Activated naive CD8-positive, alpha-beta T cell treated with anti-CD3 and anti-CD28 coated beads, Interleukin-2, amount 10 ng/mL, durations not matched to agents 7 days and 5 days (primary cell): ENCODE data around the gene CLASRP. TPM values are rescaled to one million over a fixed set of nuclear protein-coding genes. Genes with fewer than 3 reads are reported as not detected.
A peak's percentile ranks its signal among the peaks of the same experiment; 100 is the strongest.

Source experiments
- ATAC-seq: fragments of 150-1000 bp; cut with Tn5 transposase; one replicate; pipeline ENCODE4 v1.10.0; 2021; ENCODE audit warnings: low read depth, moderate library complexity
- POLR2A ChIA-PET: fragments of 350-600 bp; sonication (Branson Sonifier 250); formaldehyde crosslinking; loops from one replicate; lab custom pipeline; 2021; ENCODE audit warnings: antibody characterized with exemption; lab: Charles Lee
- DNase-seq: peaks from one replicate; pipeline ENCODE4 v3.0.0; 2021
- H3K27ac Mint-ChIP-seq: one replicate; pipeline ENCODE4 v1.8.0; 2022; ENCODE audit warnings: mild to moderate bottlenecking, mixed read lengths
- H3K27me3 Mint-ChIP-seq: one replicate; pipeline ENCODE4 v1.8.0; 2022; ENCODE audit warnings: mild to moderate bottlenecking, moderate library complexity, mixed read lengths
- H3K36me3 Mint-ChIP-seq: one replicate; pipeline ENCODE4 v1.8.0; 2021; ENCODE audit warnings: mild to moderate bottlenecking, mixed read lengths
- H3K4me1 Mint-ChIP-seq: one replicate; pipeline ENCODE4 v1.8.0; 2021; ENCODE audit warnings: mixed read lengths
- H3K4me3 Mint-ChIP-seq: one replicate; pipeline ENCODE4 v1.8.0; 2022; ENCODE audit warnings: mild to moderate bottlenecking, moderate library complexity, mixed read lengths
- H3K9me3 Mint-ChIP-seq: one replicate; pipeline ENCODE4 v1.8.0; 2021; ENCODE audit warnings: mixed read lengths
- total RNA-seq, 2 experiments: library from RNA; stranded (reverse); gene quantifications; one replicate each; pipeline ENCODE4 v1.2.3, GENCODE V29; 2021

Gene CLASRP
- total RNA-seq, 2 experiments from 2014 or later, result 128 to 129 TPM

- DNase-seq (no peak), ATAC-seq (no peak)
- no peak overlapping the region for H3K4me3 Mint-ChIP-seq
- no peaks in the 10 kb centered on the region for H3K9me3 Mint-ChIP-seq
- no peak overlapping the region for H3K27ac Mint-ChIP-seq
- H3K27me3 Mint-ChIP-seq, result no peaks in the 10 kb centered on the region
- peaks cover 25% of the 10 kb centered on the region for H3K36me3 Mint-ChIP-seq
- peaks cover 2% of the 10 kb centered on the region for H3K4me1 Mint-ChIP-seq
- POLR2A ChIA-PET, result interaction anchor here (0.8 kb wide), 1 partner anchor 19 kb away, joined by 3 read pairs; the partner anchor contains the start of gene CLASRP
Observed at GRCh38 chr19:45057444-45057843, 18.6 kb downstream of the CLASRP start.

DNA sequence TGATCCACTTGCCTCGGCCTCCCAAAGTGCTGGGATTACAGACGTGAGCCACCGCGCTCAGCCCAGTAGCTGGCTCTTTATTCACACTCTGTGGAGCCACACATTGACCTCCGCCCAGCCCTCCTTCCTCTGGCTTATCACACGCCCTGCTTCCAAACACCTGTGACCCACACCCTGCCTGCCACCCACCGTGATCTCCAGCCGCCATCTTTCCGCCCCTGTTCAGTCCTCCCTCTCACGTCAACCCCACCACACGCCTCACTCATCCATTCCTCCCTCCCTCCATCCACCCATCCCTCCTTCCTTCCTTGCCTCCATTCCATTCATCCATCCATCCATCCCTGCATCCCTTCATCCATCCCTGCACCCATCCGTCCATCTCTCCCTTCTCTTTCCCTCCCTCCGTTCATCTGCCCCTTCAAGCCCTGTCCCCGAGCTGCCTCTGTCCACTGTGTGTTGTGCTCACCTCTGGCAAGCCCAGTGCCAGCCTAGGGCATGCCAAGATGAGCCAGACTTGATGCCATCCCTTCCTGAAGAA, 19.8 kb downstream of the CLASRP start:
- Mint-ChIP-seq H3K27ac (no peak overlapping the region), H3K9me3 (no peaks in the 10 kb centered on the region), H3K36me3 (peaks cover 28% of the 10 kb centered on the region), H3K27me3 (no peaks in the 10 kb centered on the region), H3K4me1 (peaks cover 2% of the 10 kb centered on the region), H3K4me3 (no peak overlapping the region)
- POLR2A ChIA-PET, result interaction anchor here (1.0 kb wide), 1 partner anchor 92 kb away, joined by 3 read pairs; no protein-coding TSS in a partner anchor
- no peak for DNase-seq
- ATAC-seq, result no peak

DNA sequence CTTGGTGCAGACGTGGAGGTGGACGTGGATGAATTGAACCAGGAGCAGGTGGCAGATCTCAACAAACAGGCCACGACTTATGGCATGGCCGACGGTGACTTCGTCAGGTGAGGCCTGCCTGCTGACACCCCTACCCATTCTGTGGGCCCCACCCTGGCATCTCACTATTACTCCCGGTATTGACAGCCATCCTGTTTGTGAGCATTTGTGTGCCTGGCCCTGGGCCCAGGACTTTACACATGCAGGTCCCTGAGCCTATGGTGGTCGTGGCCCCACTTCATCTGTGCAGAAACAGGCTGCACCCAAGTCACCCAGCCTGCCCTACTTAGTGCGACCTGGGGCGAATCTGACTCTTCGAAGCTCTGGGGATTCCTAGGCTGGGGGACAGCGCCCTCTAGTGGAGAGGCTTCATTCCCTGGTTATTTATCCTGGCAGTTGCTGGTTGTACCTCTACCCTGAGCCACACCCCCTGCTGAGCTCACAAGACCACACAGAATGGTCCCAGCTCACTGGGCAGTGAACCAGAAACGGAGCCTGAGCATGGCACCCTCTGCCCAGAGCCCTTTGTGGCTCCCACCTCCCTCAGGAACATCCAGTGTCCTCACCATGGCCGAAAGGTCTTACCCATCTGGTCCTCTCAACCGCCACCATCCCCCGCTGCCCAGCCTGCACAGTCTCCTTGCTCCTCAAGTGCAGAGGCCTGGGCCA, 20.6 kb downstream of the CLASRP start:
- H3K27ac Mint-ChIP-seq, result no peak overlapping the region
- no peak overlapping the region for H3K4me3 Mint-ChIP-seq
- POLR2A ChIA-PET, result interaction anchor here (0.5 to 1.0 kb wide), 5 partner anchors 12 to 92 kb away, joined by 3 to 5 read pairs (median 3); partner anchors contain the start of gene CLASRP
- no peaks in the 10 kb centered on the region for H3K9me3 Mint-ChIP-seq
- ATAC-seq (peak; percentile 71), DNase-seq (peak; percentile 81)
- peaks cover 2% of the 10 kb centered on the region for H3K4me1 Mint-ChIP-seq
- H3K36me3 Mint-ChIP-seq, result peaks cover 26% of the 10 kb centered on the region
- no peaks in the 10 kb centered on the region for H3K27me3 Mint-ChIP-seq

GRCh38 chr19:45061965-45062364, 23.1 kb downstream of the CLASRP start:
- Mint-ChIP-seq H3K27me3 (no peaks in the 10 kb centered on the region), H3K9me3 (no peaks in the 10 kb centered on the region), H3K36me3 (peaks cover 17% of the 10 kb centered on the region), H3K4me1 (peaks cover 2% of the 10 kb centered on the region), H3K27ac (no peak overlapping the region), H3K4me3 (no peak overlapping the region)
- POLR2A ChIA-PET, result interaction anchor here (1.2 kb wide), 1 partner anchor 23 kb away, joined by 3 read pairs; the partner anchor contains the start of gene CLASRP
- ATAC-seq, result no peak
- DNase-seq, result no peak

GRCh38 chr19:45063851-45064801, 25.3 kb downstream of the CLASRP start:
- H3K4me1 Mint-ChIP-seq, result peaks cover 2% of the 10 kb centered on the region
- peaks cover 11% of the 10 kb centered on the region for H3K36me3 Mint-ChIP-seq
- POLR2A ChIA-PET, result interaction anchor here (0.7 to 1.1 kb wide), 2 partner anchors 17 to 39 kb away, joined by 4 to 6 read pairs; no protein-coding TSS in a partner anchor
- no peaks in the 10 kb centered on the region for H3K27me3 Mint-ChIP-seq
- no peak overlapping the region for H3K4me3 Mint-ChIP-seq
- DNase-seq (no peak), ATAC-seq (no peak)
- no peaks in the 10 kb centered on the region for H3K9me3 Mint-ChIP-seq
- H3K27ac Mint-ChIP-seq, result no peak overlapping the region

- Mint-ChIP-seq H3K27me3 (no peaks in the 10 kb centered on the region), H3K36me3 (peaks cover 7% of the 10 kb centered on the region), H3K9me3 (no peaks in the 10 kb centered on the region), H3K4me3 (no peak overlapping the region), H3K4me1 (no peaks in the 10 kb centered on the region), H3K27ac (no peak overlapping the region)
- ATAC-seq (no peak), DNase-seq (no peak)
- POLR2A ChIA-PET, result interaction anchor here (0.5 to 1.1 kb wide), 2 partner anchors 8 to 457 kb away, joined by 3 read pairs; no protein-coding TSS in a partner anchor
Observed at GRCh38 chr19:45066921-45067661, 28.2 kb downstream of the CLASRP start.

- POLR2A ChIA-PET, result no interaction called here
- H3K36me3 Mint-ChIP-seq, result peaks cover 6% of the 10 kb centered on the region
- peaks cover 2% of the 10 kb centered on the region for H3K4me1 Mint-ChIP-seq
- ATAC-seq (no peak), DNase-seq (no peak)
- no peaks in the 10 kb centered on the region for H3K9me3 Mint-ChIP-seq
- H3K27me3 Mint-ChIP-seq, result no peaks in the 10 kb centered on the region
- H3K4me3 Mint-ChIP-seq, result no peak overlapping the region
- H3K27ac Mint-ChIP-seq, result no peak overlapping the region
Observed at GRCh38 chr19:45068041-45068440, 29.2 kb downstream of the CLASRP start.

DNA sequence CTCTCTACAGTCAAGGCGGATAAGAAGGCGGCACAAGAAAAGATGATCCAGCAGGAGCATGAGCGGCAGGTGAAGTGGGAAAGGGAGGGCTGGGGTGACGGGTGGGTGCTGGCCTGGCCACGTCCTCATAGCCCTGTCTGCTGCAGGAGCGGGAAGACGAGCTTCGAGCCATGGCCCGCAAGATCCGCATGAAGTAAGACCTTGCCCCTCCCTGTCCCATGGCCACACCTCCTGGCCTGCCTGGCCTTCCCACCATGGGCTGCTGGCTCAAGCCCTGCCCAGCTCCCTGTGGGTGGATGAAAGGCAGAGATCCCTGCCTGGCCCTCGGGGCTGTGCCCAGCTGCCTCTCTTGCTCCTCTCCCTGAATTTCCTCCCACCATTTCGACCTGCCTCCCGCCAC, 30.2 kb downstream of the CLASRP start:
- Mint-ChIP-seq H3K4me1 (peaks cover 2% of the 10 kb centered on the region), H3K4me3 (no peak overlapping the region), H3K9me3 (no peaks in the 10 kb centered on the region), H3K36me3 (peaks cover 6% of the 10 kb centered on the region), H3K27ac (no peak overlapping the region), H3K27me3 (no peaks in the 10 kb centered on the region)
- POLR2A ChIA-PET, result no interaction called here
- DNase-seq (no peak), ATAC-seq (no peak)

DNA sequence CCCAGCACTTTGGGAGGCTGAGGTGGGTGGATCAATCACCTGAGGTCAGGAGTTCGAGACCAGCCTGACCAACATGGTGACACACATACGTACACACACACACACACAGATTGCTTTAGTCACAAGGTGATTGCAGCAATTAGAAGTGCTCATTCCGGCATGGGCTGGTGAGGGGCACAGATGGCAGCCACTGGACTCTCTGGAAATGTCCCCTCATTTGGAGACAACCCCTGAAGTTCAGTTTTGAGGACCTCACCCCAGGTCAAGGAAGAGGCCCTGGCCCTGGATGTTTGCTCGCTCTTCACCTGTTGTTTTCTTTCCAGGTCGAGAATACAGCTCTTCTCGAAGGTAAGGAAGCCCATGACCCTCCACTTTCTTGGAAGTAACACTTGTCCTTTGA, 31.4 kb downstream of the CLASRP start:
- no peak for DNase-seq
- H3K27me3 Mint-ChIP-seq, result no peaks in the 10 kb centered on the region
- POLR2A ChIA-PET, result no interaction called here
- no peaks in the 10 kb centered on the region for H3K9me3 Mint-ChIP-seq
- ATAC-seq, result no peak
- H3K36me3 Mint-ChIP-seq, result peaks cover 6% of the 10 kb centered on the region
- H3K4me1 Mint-ChIP-seq, result peaks cover 6% of the 10 kb centered on the region
- no peak overlapping the region for H3K4me3 Mint-ChIP-seq
- H3K27ac Mint-ChIP-seq, result no peak overlapping the region

- DNase-seq (no peak), ATAC-seq (no peak)
- POLR2A ChIA-PET, result no interaction called here
- Mint-ChIP-seq H3K9me3 (no peaks in the 10 kb centered on the region), H3K27me3 (no peaks in the 10 kb centered on the region), H3K36me3 (peaks cover 6% of the 10 kb centered on the region), H3K4me1 (peaks cover 6% of the 10 kb centered on the region), H3K27ac (no peak overlapping the region), H3K4me3 (no peak overlapping the region)
Observed at GRCh38 chr19:45070861-45071544, 32.2 kb downstream of the CLASRP start.

- peaks cover 8% of the 10 kb centered on the region for H3K4me1 Mint-ChIP-seq
- DNase-seq, result no peak
- H3K4me3 Mint-ChIP-seq, result no peak overlapping the region
- POLR2A ChIA-PET, result no interaction called here
- no peaks in the 10 kb centered on the region for H3K9me3 Mint-ChIP-seq
- no peak overlapping the region for H3K27ac Mint-ChIP-seq
- no peaks in the 10 kb centered on the region for H3K27me3 Mint-ChIP-seq
- peaks cover 6% of the 10 kb centered on the region for H3K36me3 Mint-ChIP-seq
- ATAC-seq, result no peak
Observed at GRCh38 chr19:45071545-45071938, 32.7 kb downstream of the CLASRP start.
